Body of pancreas (tissue), 4 donors: ENCODE measurements around the gene CEP68. TPM values are rescaled to one million over a fixed set of nuclear protein-coding genes. Genes with fewer than 3 reads are reported as not detected.

Experiments used
- ATAC-seq: fragments of 150-250 bp; one replicate; pipeline ENCODE4 v1.9.1; 2016
- DNase-seq, 4 donors: peaks; one replicate each; pipeline ENCODE4 v3.0.0-alpha.2; 2019
- H3K27ac ChIP-seq, 4 donors: fragments of 200-600 bp; sonication (generic); 1 replicate in 3 of 4; 2 replicates in 1 of 4; pipeline versions ENCODE4 v1.5.1 to v1.6.1; 2016 to 2019; ENCODE audit warnings: mild to moderate bottlenecking in 1 of 4, mixed read lengths in 1 of 4, moderate library complexity in 1 of 4
- H3K27me3 ChIP-seq, 2 donors: fragments of 200-600 bp; sonication (generic); one replicate each; pipeline ENCODE4 v1.6.0; 2016; ENCODE audit warnings: mild to moderate bottlenecking in 1 of 2
- H3K36me3 ChIP-seq, 2 donors: fragments of 200-600 bp; sonication (generic); replicated peaks in 1 of 2; 2 replicates each; pipeline ENCODE4 v1.5.1; 2016; ENCODE audit warnings: low read depth in 2 of 2; ENCODE audit not compliant: insufficient read depth in 1 of 2
- H3K4me1 ChIP-seq: fragments of 200-600 bp; sonication (generic); one replicate; pipeline ENCODE4 v1.6.0; 2016
- H3K4me3 ChIP-seq, 2 donors: fragments of 200-600 bp; sonication (generic); 1 replicate in 1 of 2; 2 replicates in 1 of 2; pipeline ENCODE4 v1.5.1; 2016 to 2019
- H3K9me3 ChIP-seq, 3 donors: fragments of 200-600 bp; sonication (generic); 1 replicate in 2 of 3; 2 replicates in 1 of 3; pipeline ENCODE4 v1.5.1; 2016
- POLR2A ChIP-seq, 3 donors: fragments of 450-650 bp; IDR thresholded peaks; one replicate each; pipeline ENCODE4 v1.6.1; 2016; ENCODE audit warnings: antibody characterized with exemption in 3 of 3, mild to moderate bottlenecking in 2 of 3
- WGBS, 2 donors: methylation state at CpG; one replicate each; pipeline ENCODE4 v1.1.5; 2017; 5-methylcytosine and 5-hydroxymethylcytosine counted together
- intact Hi-C: fragments of 100-400 bp; cut with DNase I; formaldehyde crosslinking; loops from one replicate; pipeline ENCODE4 v1.15.1; 2023
- total RNA-seq, 2 donors: library from RNA; depleted of rRNA; stranded (reverse); fragments of >200 nt; gene quantifications; one replicate each; pipeline ENCODE4 v1.1.0, GENCODE V29; 2016
- TF ChIP-seq, protein P1 (sequence below), 7 experiments: fragments of 450-650 bp in 4 of 7; fragments of 200-600 bp in 3 of 7; sonication (generic) in 3 of 7; IDR thresholded peaks; one replicate each; pipeline ENCODE4 v1.5.1; 2016 to 2019; ENCODE audit warnings: antibody characterized with exemption in 7 of 7

Gene CEP68
- total RNA-seq, 2 donors from 2014 or later: 6.9 to 20.0 TPM

GRCh38 chr2:65020943-65021528 is 35.2 kb upstream of the CEP68 start:
- no peak for TF ChIP-seq POLR2A (IDR thresholded peaks at IDR 0.05)
- TF ChIP-seq, protein P1, sequence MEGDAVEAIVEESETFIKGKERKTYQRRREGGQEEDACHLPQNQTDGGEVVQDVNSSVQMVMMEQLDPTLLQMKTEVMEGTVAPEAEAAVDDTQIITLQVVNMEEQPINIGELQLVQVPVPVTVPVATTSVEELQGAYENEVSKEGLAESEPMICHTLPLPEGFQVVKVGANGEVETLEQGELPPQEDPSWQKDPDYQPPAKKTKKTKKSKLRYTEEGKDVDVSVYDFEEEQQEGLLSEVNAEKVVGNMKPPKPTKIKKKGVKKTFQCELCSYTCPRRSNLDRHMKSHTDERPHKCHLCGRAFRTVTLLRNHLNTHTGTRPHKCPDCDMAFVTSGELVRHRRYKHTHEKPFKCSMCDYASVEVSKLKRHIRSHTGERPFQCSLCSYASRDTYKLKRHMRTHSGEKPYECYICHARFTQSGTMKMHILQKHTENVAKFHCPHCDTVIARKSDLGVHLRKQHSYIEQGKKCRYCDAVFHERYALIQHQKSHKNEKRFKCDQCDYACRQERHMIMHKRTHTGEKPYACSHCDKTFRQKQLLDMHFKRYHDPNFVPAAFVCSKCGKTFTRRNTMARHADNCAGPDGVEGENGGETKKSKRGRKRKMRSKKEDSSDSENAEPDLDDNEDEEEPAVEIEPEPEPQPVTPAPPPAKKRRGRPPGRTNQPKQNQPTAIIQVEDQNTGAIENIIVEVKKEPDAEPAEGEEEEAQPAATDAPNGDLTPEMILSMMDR (IDR thresholded peaks at IDR 0.05): no peak
- no peaks in the 10 kb centered on the region for H3K27me3 ChIP-seq
- intact Hi-C loops: loop anchor here (5.0 kb wide), 1 partner anchor 94 kb away; no protein-coding TSS in a partner anchor
- WGBS, 2 donors: 57 to 73% methylated on average over 6 to 11 of the region's 11 CpGs
- peaks cover 0 to 14% of the 10 kb centered on the region in 2 donors for H3K36me3 ChIP-seq
- H3K27ac ChIP-seq: no peak overlapping the region
- no peaks in the 10 kb centered on the region for H3K4me1 ChIP-seq
- ATAC-seq (no peak), DNase-seq (no peak)
- no peak overlapping the region for H3K4me3 ChIP-seq
- H3K9me3 ChIP-seq: no peaks in the 10 kb centered on the region

DNA sequence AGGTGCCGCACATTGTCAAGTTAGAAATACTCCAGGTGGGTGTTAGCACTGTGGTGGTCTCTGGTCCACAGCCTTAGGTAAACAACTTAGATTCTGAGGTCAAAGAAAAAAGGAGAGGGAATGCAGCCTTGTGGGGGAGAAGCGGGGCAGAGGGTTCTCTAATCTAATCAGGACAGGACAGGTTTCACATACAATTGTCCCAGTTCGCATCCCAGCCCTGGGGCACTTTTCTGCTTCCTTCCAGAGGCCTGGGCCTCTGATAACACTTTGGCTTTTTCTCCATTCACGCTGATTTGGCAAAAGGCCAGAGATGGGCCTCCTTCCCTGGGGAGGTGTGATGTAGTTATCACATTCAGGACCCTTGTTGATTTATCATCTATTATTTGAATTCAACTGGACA is 34.5 kb upstream of the CEP68 start:
- WGBS, 2 donors: 70 to 78% methylated on average over 4 of the region's 4 CpGs
- TF ChIP-seq POLR2A (IDR thresholded peaks at IDR 0.05): no peak
- TF ChIP-seq, protein P1 (IDR thresholded peaks at IDR 0.05): no peak
- H3K4me1 ChIP-seq: no peaks in the 10 kb centered on the region
- H3K27ac ChIP-seq: no peak overlapping the region
- H3K36me3 ChIP-seq: peaks cover 0 to 11% of the 10 kb centered on the region in 2 donors
- intact Hi-C loops: loop anchor here (5.0 kb wide), 1 partner anchor 94 kb away; no protein-coding TSS in a partner anchor
- H3K4me3 ChIP-seq: no peak overlapping the region
- H3K27me3 ChIP-seq: no peaks in the 10 kb centered on the region
- no peaks in the 10 kb centered on the region for H3K9me3 ChIP-seq
- ATAC-seq: no peak
- no peak for DNase-seq

DNA sequence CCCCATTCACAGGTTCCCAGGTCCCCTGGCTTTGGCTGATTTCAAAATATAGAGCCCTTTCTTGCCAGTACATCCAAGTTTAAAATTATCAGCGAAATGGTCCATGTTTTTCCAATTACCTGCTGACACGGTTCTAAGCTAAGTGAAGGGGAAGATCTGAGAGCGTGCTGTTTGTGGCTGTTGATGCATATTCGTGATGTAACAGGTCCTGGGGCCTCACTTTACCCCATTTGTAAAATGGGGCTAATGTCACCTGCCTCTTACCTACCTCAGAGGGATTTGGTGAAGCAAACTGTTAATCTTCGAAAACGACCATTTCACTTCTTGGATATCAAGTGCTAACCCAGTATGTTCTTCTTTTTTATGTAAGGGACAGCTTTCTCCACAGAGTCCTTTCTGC is 34.0 kb upstream of the CEP68 start:
- 86 to 90% methylated on average over 6 of the region's 6 CpGs for WGBS, 2 donors
- Histone ChIP-seq H3K4me1 (no peaks in the 10 kb centered on the region), H3K4me3 (no peak overlapping the region), H3K9me3 (no peaks in the 10 kb centered on the region), H3K27ac (no peak overlapping the region), H3K36me3 (peaks cover 0 to 11% of the 10 kb centered on the region in 2 donors), H3K27me3 (no peaks in the 10 kb centered on the region)
- no peak for DNase-seq
- intact Hi-C loops: loop anchor here (5.0 kb wide), 1 partner anchor 95 kb away; no protein-coding TSS in a partner anchor
- ATAC-seq: no peak
- TF ChIP-seq, protein P1 (IDR thresholded peaks at IDR 0.05): no peak
- TF ChIP-seq POLR2A (IDR thresholded peaks at IDR 0.05): no peak

- DNase-seq: no peak
- 91 to 95% methylated on average over 7 to 8 of the region's 8 CpGs for WGBS, 2 donors
- ATAC-seq: no peak
- Histone ChIP-seq H3K4me1 (peaks cover 11% of the 10 kb centered on the region), H3K27ac (no peak overlapping the region), H3K36me3 (peaks cover 0 to 5% of the 10 kb centered on the region in 2 donors), H3K4me3 (no peak overlapping the region), H3K27me3 (no peaks in the 10 kb centered on the region), H3K9me3 (no peaks in the 10 kb centered on the region)
- intact Hi-C loops: loop anchor here (5.0 kb wide), 1 partner anchor 96 kb away; no protein-coding TSS in a partner anchor
- TF ChIP-seq, protein P1 (IDR thresholded peaks at IDR 0.05): no peak
- no peak for TF ChIP-seq POLR2A (IDR thresholded peaks at IDR 0.05)
These were observed 32.5 kb upstream of the CEP68 start for GRCh38 chr2:65023742-65024141.
